Liver (tissue), 9 donors: Measurements from ENCODE around the gene BTBD9. TPM values are rescaled to one million over a fixed set of nuclear protein-coding genes. Genes with fewer than 3 reads are reported as not detected.

Source experiments
- DNase-seq: peaks from one replicate; pipeline ENCODE4 v3.0.0-alpha.2; 2017; ENCODE audit warnings: low spot score
- H3K27ac ChIP-seq, 2 donors: one replicate each; pipeline ENCODE4 v1.7.0; 2013; ENCODE audit warnings: inconsistent platforms in 2 of 2, low read length in 2 of 2, control low read depth in 1 of 2, low read depth in 1 of 2, mild to moderate bottlenecking in 1 of 2
- H3K27me3 ChIP-seq, 4 donors: one replicate each; pipeline versions ENCODE4 v1.6.1 to v1.7.0; 2013; ENCODE audit warnings: low read length in 3 of 4, inconsistent platforms in 1 of 4, mild to moderate bottlenecking in 1 of 4, moderate library complexity in 1 of 4; ENCODE audit not compliant: control insufficient read depth in 4 of 4, insufficient read depth in 4 of 4
- H3K36me3 ChIP-seq, 4 donors: one replicate each; pipeline versions ENCODE4 v1.6.1 to v1.7.0; 2013; ENCODE audit warnings: low read length in 3 of 4, mild to moderate bottlenecking in 3 of 4, low read depth in 1 of 4, moderate library complexity in 1 of 4; ENCODE audit not compliant: control insufficient read depth in 4 of 4, insufficient read depth in 3 of 4
- H3K4me1 ChIP-seq, 4 donors: one replicate each; pipeline versions ENCODE4 v1.6.1 to v1.7.0; 2013; ENCODE audit warnings: low read length in 3 of 4, mild to moderate bottlenecking in 3 of 4, moderate library complexity in 1 of 4; ENCODE audit not compliant: control insufficient read depth in 4 of 4, insufficient read depth in 4 of 4
- H3K4me3 ChIP-seq, 3 donors: one replicate each; pipeline versions ENCODE4 v1.6.1 to v1.7.0; 2013; ENCODE audit warnings: low read length in 3 of 3, control low read depth in 1 of 3, low read depth in 1 of 3, mild to moderate bottlenecking in 1 of 3
- H3K9ac ChIP-seq, 2 donors: one replicate each; pipeline ENCODE4 v1.7.0; 2013; ENCODE audit warnings: low read length in 2 of 2, mild to moderate bottlenecking in 2 of 2, moderate library complexity in 2 of 2, control low read depth in 1 of 2, low read depth in 1 of 2
- H3K9me3 ChIP-seq, 4 donors: one replicate each; pipeline versions ENCODE4 v1.6.1 to v1.7.0; 2013; ENCODE audit warnings: low read length in 3 of 4; ENCODE audit not compliant: control insufficient read depth in 4 of 4
- CTCF ChIP-seq: fragments of 150-350 bp; IDR thresholded peaks from 2 replicates; pipeline ENCODE4 v1.5.1; 2017; ENCODE audit warnings: improper control_type of control experiment, low read depth, low read length; ENCODE audit not compliant: missing input control
- FOXA1 ChIP-seq: IDR thresholded peaks from 2 replicates; pipeline ENCODE4 v1.6.1; 2016; ENCODE audit warnings: antibody characterized with exemption
- FOXA2 ChIP-seq: IDR thresholded peaks from 2 replicates; pipeline ENCODE4 v1.6.1; 2016; ENCODE audit warnings: antibody characterized with exemption
- HNF4A ChIP-seq, 2 donors: conservative IDR thresholded peaks; 2 replicates each; pipeline ENCODE4 v1.6.1; 2016; ENCODE audit warnings: antibody characterized with exemption in 2 of 2, mild to moderate bottlenecking in 2 of 2
- HNF4G ChIP-seq: IDR thresholded peaks from 2 replicates; pipeline ENCODE4 v1.6.1; 2016; ENCODE audit warnings: antibody characterized with exemption
- JUND ChIP-seq, 2 donors: IDR thresholded peaks; 2 replicates each; pipeline ENCODE4 v1.6.1; 2016; ENCODE audit warnings: antibody characterized with exemption in 2 of 2
- MAX ChIP-seq: IDR thresholded peaks from 2 replicates; pipeline ENCODE4 v1.6.1; 2016; ENCODE audit warnings: antibody characterized with exemption
- RAD21 ChIP-seq, 2 donors: IDR thresholded peaks; 2 replicates each; pipeline ENCODE4 v1.6.1; 2016; ENCODE audit warnings: antibody characterized with exemption in 2 of 2, mild to moderate bottlenecking in 2 of 2
- RXRA ChIP-seq, 2 donors: IDR thresholded peaks; 2 replicates each; pipeline ENCODE4 v1.6.1; 2017 to 2018; ENCODE audit warnings: antibody characterized with exemption in 2 of 2, mild to moderate bottlenecking in 1 of 2
- SP1 ChIP-seq: IDR thresholded peaks from 2 replicates; pipeline ENCODE4 v1.6.1; 2018; ENCODE audit warnings: antibody characterized with exemption, mild to moderate bottlenecking
- TAF1 ChIP-seq: conservative IDR thresholded peaks from 2 replicates; pipeline ENCODE4 v1.6.1; 2016; ENCODE audit warnings: antibody characterized with exemption, mild to moderate bottlenecking
- YY1 ChIP-seq: IDR thresholded peaks from 2 replicates; pipeline ENCODE4 v1.6.1; 2016; ENCODE audit warnings: antibody characterized with exemption, mild to moderate bottlenecking
- ZBTB33 ChIP-seq: IDR thresholded peaks from 2 replicates; pipeline ENCODE4 v1.6.1; 2016; ENCODE audit warnings: antibody characterized with exemption
- WGBS: extraction: QIAGEN DNeasy Blood & Tissue Kit; methylation state at CpG from one replicate; pipeline ENCODE4 v1.1.7; 2013; 5-methylcytosine and 5-hydroxymethylcytosine counted together
- polyA plus RNA-seq, 2 donors: library from polyadenylated mRNA; stranded (reverse) in 1 of 2; unstranded in 1 of 2; fragments of 200-250 nt in 1 of 2; fragments of >200 nt in 1 of 2; fragmentation: Nextera tagmentation in 1 of 2; extraction: Ambion mirVana in 1 of 2; gene quantifications; one replicate each; pipeline versions ENCODE4 v1.2.1 to v1.2.3, GENCODE V29; 2013 to 2015
- total RNA-seq, 2 donors: library from RNA; depleted of rRNA; stranded (reverse); fragments of >200 nt; gene quantifications; one replicate each; pipeline ENCODE4 v1.2.3, GENCODE V29; 2014
- donor health status: healthy.
- donor health status: healthy.
- donor health status: healthy.
- donor health status: healthy.
- donor health status: healthy.

Gene BTBD9
- total and polyA plus RNA-seq, 4 donors, result 2.0 to 12.4 (median 5.7) TPM

GRCh38 chr6:38239719-38240451, 399.8 kb downstream of the BTBD9 start:
- no peak overlapping the region for H3K4me3 ChIP-seq
- H3K27me3 ChIP-seq, result no peaks in the 10 kb centered on the region
- 85% methylated on average over 5 of the region's 5 CpGs for WGBS
- no peak overlapping the region for H3K27ac ChIP-seq
- no peaks in the 10 kb centered on the region for H3K9me3 ChIP-seq
- H3K4me1 ChIP-seq, result no peaks in the 10 kb centered on the region
- H3K36me3 ChIP-seq, result no peaks in the 10 kb centered on the region
- no peak for DNase-seq
- no peak overlapping the region for H3K9ac ChIP-seq
- no peak for TF ChIP-seq JUND (IDR thresholded peaks at IDR 0.05)

- Histone ChIP-seq H3K27ac (no peak overlapping the region), H3K9me3 (no peaks in the 10 kb centered on the region)
- WGBS, result 96% methylated on average over 1 of the region's 1 CpG
Measured at GRCh38 chr6:38236631-38237030, 403.1 kb downstream of the BTBD9 start.

GRCh38 chr6:38234934-38235682, 404.6 kb downstream of the BTBD9 start:
- 90% methylated on average over 4 of the region's 4 CpGs for WGBS
- Histone ChIP-seq H3K4me1 (no peaks in the 10 kb centered on the region), H3K27me3 (no peaks in the 10 kb centered on the region), H3K9ac (no peak overlapping the region), H3K36me3 (no peaks in the 10 kb centered on the region), H3K9me3 (no peaks in the 10 kb centered on the region), H3K27ac (no peak overlapping the region), H3K4me3 (no peak overlapping the region)
- TF ChIP-seq HNF4A (conservative IDR thresholded peaks at IDR 0.05), result no peak
- TF ChIP-seq FOXA2, result no peak
- TF ChIP-seq RAD21 (IDR thresholded peaks at IDR 0.05), result no peak
- no peak for TF ChIP-seq FOXA1
- TF ChIP-seq CTCF, result no peak
- TF ChIP-seq TAF1, result no peak
- no peak for TF ChIP-seq RXRA (IDR thresholded peaks at IDR 0.05)
- no peak for TF ChIP-seq ZBTB33
- no peak for TF ChIP-seq MAX
- no peak for TF ChIP-seq YY1
- no peak for TF ChIP-seq SP1
- TF ChIP-seq HNF4G, result no peak
- no peak for DNase-seq

More at GRCh38 chr6:38236631-38237030, 403.1 kb downstream of the BTBD9 start:
- no peak overlapping the region for H3K9ac ChIP-seq
- no peaks in the 10 kb centered on the region for H3K27me3 ChIP-seq
- H3K4me3 ChIP-seq, result no peak overlapping the region
- H3K4me1 ChIP-seq, result no peaks in the 10 kb centered on the region
- H3K36me3 ChIP-seq, result no peaks in the 10 kb centered on the region
- no peak for DNase-seq
- no peak for TF ChIP-seq FOXA2
- no peak for TF ChIP-seq HNF4A (conservative IDR thresholded peaks at IDR 0.05)
- no peak for TF ChIP-seq MAX
- TF ChIP-seq ZBTB33, result no peak
